ENCODE data around the gene SCAF11.
A peak's percentile ranks its signal among the peaks of the same experiment; 100 is the strongest.

GRCh38 chr12:45990468-45991283 lies at the start of gene SCAF11:
- peak; percentile 95 for TF ChIP-seq POLR2A (IDR thresholded peaks at IDR 0.05; ENCODE audit: low read length)
- no peak for TF ChIP-seq GATA1 (IDR thresholded peaks at IDR 0.05; ENCODE audit: low read depth, low read length)
